HCT116 (cell line): Measurements from ENCODE around the gene CYSLTR2. TPM values are rescaled to one million over a fixed set of nuclear protein-coding genes. Genes with fewer than 3 reads are reported as not detected.

Experiments used
- ATAC-seq: fragments of 200-7000 bp; cut with Tn5 transposase; 2 replicates; pipeline ENCODE4 v1.9.1; 2020; ENCODE audit warnings: mild to moderate bottlenecking, moderate library complexity
- BruUV-seq: library from RNA; stranded (reverse); fragments of 400-500 nt; replicated peaks from 2 replicates; lab custom pipeline; 2021; lab: Mats Ljungman, UMichigan
- CTCF ChIA-PET: fragments of 300-600 bp; sonication (Branson Sonifier 250); formaldehyde crosslinking; loops from one replicate; lab custom pipeline; 2021; ENCODE audit warnings: antibody characterized with exemption; lab: Charles Lee
- POLR2A ChIA-PET: fragments of 300-600, 350-600 bp; sonication (Branson Sonifier 250); formaldehyde crosslinking; loops from one replicate; lab custom pipeline; 2021; ENCODE audit warnings: antibody characterized with exemption; lab: Charles Lee
- RAD21 ChIA-PET, 2 experiments: fragments of 300-600 bp; sonication (Branson Sonifier 250); formaldehyde crosslinking; loops; one replicate each; lab custom pipeline; 2023; ENCODE audit warnings: low total read pairs in 2 of 2; ENCODE audit not compliant: uncharacterized antibody in 2 of 2, unreplicated experiment in 2 of 2, low non-redundant PET in 1 of 2; lab: Charles Lee
- DNase-seq: peaks from one replicate; pipeline ENCODE4 v3.0.0-alpha.2; 2010; ENCODE audit warnings: low read depth, low spot score
- H2AFZ ChIP-seq: fragments of 200-600 bp; shearing (Covaris generic), sonication (generic); 2 replicates; pipeline ENCODE4 v1.6.1; 2017; ENCODE audit warnings: low read depth, mixed run types, mixed read lengths, antibody characterized with exemption, low read length; ENCODE audit not compliant: poor library complexity, severe bottlenecking
- H3K27ac ChIP-seq: 2 replicates; pipeline ENCODE4 v1.5.1; 2012; ENCODE audit warnings: low read depth, low read length
- H3K27me3 ChIP-seq: fragments of 200-600 bp; sonication (generic); 2 replicates; pipeline ENCODE4 v1.6.1; 2016; ENCODE audit warnings: mixed run types, low read length, mixed read lengths; ENCODE audit not compliant: insufficient read depth
- H3K36me3 ChIP-seq, 2 experiments: fragments of 200-500 bp in 1 of 2; fragments of 200-600 bp in 1 of 2; sonication (Bioruptor generic) in 1 of 2; sonication (generic) in 1 of 2; 2 replicates each; pipeline versions ENCODE4 v1.5.1 to v1.6.1; 2014 to 2016; ENCODE audit warnings: low read length in 2 of 2, inconsistent platforms in 1 of 2, mixed read lengths in 1 of 2, mixed run types in 1 of 2; ENCODE audit not compliant: insufficient read depth in 2 of 2, control insufficient read depth in 1 of 2
- H3K4me1 ChIP-seq, 2 experiments: fragments of 200-600 bp in 1 of 2; sonication (generic) in 1 of 2; 2 replicates each; pipeline versions ENCODE4 v1.5.1 to v1.6.1; 2012 to 2017; ENCODE audit warnings: low read length in 2 of 2, inconsistent platforms in 1 of 2, mild to moderate bottlenecking in 1 of 2, mixed read lengths in 1 of 2, mixed run types in 1 of 2, moderate library complexity in 1 of 2; ENCODE audit not compliant: insufficient read depth in 2 of 2, control insufficient read depth in 1 of 2
- H3K4me2 ChIP-seq: fragments of 200-600 bp; sonication (generic); 2 replicates; pipeline ENCODE4 v1.6.1; 2017; ENCODE audit warnings: mixed run types, low read length, mixed read lengths
- H3K4me3 ChIP-seq, 2 experiments: fragments of 200-600 bp in 1 of 2; sonication (generic) in 1 of 2; replicated peaks in 1 of 2; 2 replicates each; pipeline ENCODE4 v1.5.1; 2011 to 2016; ENCODE audit warnings: low read length in 2 of 2, control low read depth in 1 of 2, low read depth in 1 of 2, mild to moderate bottlenecking in 1 of 2, mixed read lengths in 1 of 2, mixed run types in 1 of 2
- H3K79me2 ChIP-seq: fragments of 200-600 bp; sonication (generic); 2 replicates; pipeline ENCODE4 v1.6.1; 2017; ENCODE audit warnings: mild to moderate bottlenecking, mixed run types, low read length, moderate library complexity, mixed read lengths; ENCODE audit not compliant: insufficient read depth
- H3K9ac ChIP-seq: fragments of 200-600 bp; sonication (generic); 2 replicates; pipeline ENCODE4 v1.6.1; 2016; ENCODE audit warnings: low read length, mixed read lengths
- H3K9me2 ChIP-seq: fragments of 200-600 bp; sonication (generic), shearing (Covaris generic); 2 replicates; pipeline ENCODE4 v1.6.1; 2017; ENCODE audit warnings: mixed run types, mild to moderate bottlenecking, moderate library complexity; ENCODE audit not compliant: insufficient read depth
- H3K9me3 ChIP-seq, 2 experiments: fragments of 200-500 bp in 1 of 2; fragments of 200-600 bp in 1 of 2; sonication (Bioruptor generic) in 1 of 2; sonication (generic) in 1 of 2; 2 replicates each; pipeline ENCODE4 v1.6.1; 2014 to 2017; ENCODE audit warnings: low read length in 2 of 2, mixed read lengths in 2 of 2, inconsistent platforms in 1 of 2, low read depth in 1 of 2, mild to moderate bottlenecking in 1 of 2, mixed run types in 1 of 2, moderate library complexity in 1 of 2; ENCODE audit not compliant: control insufficient read depth in 1 of 2, insufficient read depth in 1 of 2
- H4K20me1 ChIP-seq: fragments of 200-600 bp; sonication (generic), shearing (Covaris generic); 2 replicates; pipeline ENCODE4 v1.6.1; 2017; ENCODE audit warnings: mixed run types, mild to moderate bottlenecking, moderate library complexity; ENCODE audit not compliant: insufficient read depth
- POLR2AphosphoS5 ChIP-seq: IDR thresholded peaks from 2 replicates; pipeline ENCODE4 v1.6.1; 2011; ENCODE audit warnings: mild to moderate bottlenecking, low read depth, low read length, moderate library complexity
- SIN3A ChIP-seq: IDR thresholded peaks from 2 replicates; pipeline ENCODE4 v1.6.1; 2012; ENCODE audit warnings: low read depth
- ZNF274 ChIP-seq: fragments of 200-500 bp; sonication (Bioruptor generic); IDR thresholded peaks from 2 replicates; pipeline ENCODE4 v1.6.1; 2014; ENCODE audit warnings: mild to moderate bottlenecking, low read depth, low read length, inconsistent platforms
- intact Hi-C: fragments of 100-400 bp; cut with micrococcal nuclease; formaldehyde crosslinking; loops from 2 replicates; pipeline ENCODE4 v1.10.0; 2022
- total RNA-seq: library from RNA; stranded (reverse); gene quantifications from one replicate; pipeline ENCODE4 v1.2.1, GENCODE V29; 2021; ENCODE audit not compliant: unreplicated experiment
- TF ChIP-seq, protein P1 (sequence below): IDR thresholded peaks from 2 replicates; pipeline ENCODE4 v1.6.1; 2012; ENCODE audit warnings: low read depth

Gene CYSLTR2
- total RNA-seq, 1 experiment from 2014 or later, result not detected

DNA sequence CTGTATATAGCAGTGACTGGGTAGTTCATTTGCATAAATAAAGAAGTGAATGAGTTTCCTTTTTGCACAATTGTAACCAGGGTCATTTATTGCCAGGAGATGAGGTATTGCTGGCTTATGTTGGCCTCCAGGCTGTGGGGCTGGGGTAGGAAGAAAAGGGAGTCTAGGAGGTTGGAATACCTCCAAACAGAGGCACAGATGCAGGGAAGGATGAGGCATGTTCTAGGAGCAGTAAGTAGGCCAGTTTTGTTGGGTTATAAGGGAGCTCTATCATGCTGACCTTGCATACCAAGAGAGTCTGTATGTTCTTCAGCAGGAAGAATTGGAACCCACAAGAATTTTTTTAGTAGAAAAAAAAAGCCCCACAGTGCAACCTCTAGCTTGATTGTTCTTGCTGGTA is 17.2 kb upstream of the CYSLTR2 start (continued):
- TF ChIP-seq, protein P1, sequence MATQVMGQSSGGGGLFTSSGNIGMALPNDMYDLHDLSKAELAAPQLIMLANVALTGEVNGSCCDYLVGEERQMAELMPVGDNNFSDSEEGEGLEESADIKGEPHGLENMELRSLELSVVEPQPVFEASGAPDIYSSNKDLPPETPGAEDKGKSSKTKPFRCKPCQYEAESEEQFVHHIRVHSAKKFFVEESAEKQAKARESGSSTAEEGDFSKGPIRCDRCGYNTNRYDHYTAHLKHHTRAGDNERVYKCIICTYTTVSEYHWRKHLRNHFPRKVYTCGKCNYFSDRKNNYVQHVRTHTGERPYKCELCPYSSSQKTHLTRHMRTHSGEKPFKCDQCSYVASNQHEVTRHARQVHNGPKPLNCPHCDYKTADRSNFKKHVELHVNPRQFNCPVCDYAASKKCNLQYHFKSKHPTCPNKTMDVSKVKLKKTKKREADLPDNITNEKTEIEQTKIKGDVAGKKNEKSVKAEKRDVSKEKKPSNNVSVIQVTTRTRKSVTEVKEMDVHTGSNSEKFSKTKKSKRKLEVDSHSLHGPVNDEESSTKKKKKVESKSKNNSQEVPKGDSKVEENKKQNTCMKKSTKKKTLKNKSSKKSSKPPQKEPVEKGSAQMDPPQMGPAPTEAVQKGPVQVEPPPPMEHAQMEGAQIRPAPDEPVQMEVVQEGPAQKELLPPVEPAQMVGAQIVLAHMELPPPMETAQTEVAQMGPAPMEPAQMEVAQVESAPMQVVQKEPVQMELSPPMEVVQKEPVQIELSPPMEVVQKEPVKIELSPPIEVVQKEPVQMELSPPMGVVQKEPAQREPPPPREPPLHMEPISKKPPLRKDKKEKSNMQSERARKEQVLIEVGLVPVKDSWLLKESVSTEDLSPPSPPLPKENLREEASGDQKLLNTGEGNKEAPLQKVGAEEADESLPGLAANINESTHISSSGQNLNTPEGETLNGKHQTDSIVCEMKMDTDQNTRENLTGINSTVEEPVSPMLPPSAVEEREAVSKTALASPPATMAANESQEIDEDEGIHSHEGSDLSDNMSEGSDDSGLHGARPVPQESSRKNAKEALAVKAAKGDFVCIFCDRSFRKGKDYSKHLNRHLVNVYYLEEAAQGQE, result no peak
- TF ChIP-seq POLR2AphosphoS5, result no peak
- TF ChIP-seq, all 23 proteins: peak for 0

DNA sequence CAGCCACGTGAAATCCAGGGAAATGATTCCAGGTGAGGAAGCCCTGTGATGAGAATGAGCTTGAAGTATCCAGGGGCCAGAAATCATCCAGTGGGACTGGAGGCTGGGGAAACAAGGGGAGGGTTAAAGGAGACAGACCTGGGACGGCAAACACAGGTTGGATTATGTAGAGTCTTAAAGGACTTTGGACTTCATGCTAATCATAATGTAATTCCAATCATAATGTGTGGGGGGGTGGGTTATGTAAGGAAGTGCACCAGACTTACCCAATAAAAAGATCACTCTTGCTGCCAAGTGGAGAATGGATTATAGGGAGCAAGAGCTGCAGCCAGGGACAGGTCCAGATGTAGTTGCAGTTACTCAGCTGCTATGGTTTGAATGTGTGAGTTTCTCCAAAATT is 16.1 kb upstream of the CYSLTR2 start:
- no TSS peak for BruUV-seq
- DNase-seq, result no peak
- Histone ChIP-seq H3K4me1 (no peaks in the 10 kb centered on the region), H3K79me2 (no peaks in the 10 kb centered on the region), H3K9me2 (no peaks in the 10 kb centered on the region), H3K36me3 (no peaks in the 10 kb centered on the region), H3K9ac (no peak overlapping the region), H4K20me1 (no peaks in the 10 kb centered on the region), H3K27me3 (0 out of 2 replicates have a peak, but pooled peaks cover 5% of the 10 kb centered on the region), H3K4me2 (no peak overlapping the region), H3K9me3 (no peaks in the 10 kb centered on the region), H2AFZ (no peak overlapping the region), H3K4me3 (no peak overlapping the region), H3K27ac (no peak overlapping the region)
- ATAC-seq, result no peak
- CTCF ChIA-PET, result no interaction called here
- POLR2A ChIA-PET, result no interaction called here
- intact Hi-C loops, result no loop called here
- RAD21 ChIA-PET, result no interaction called here
- TF ChIP-seq ZNF274 (no peak), SIN3A (no peak)
